Kidney (tissue), 14 donors: ENCODE measurements around the gene TIPARP. TPM values are rescaled to one million over a fixed set of nuclear protein-coding genes. Genes with fewer than 3 reads are reported as not detected.

Experiments
- DNase-seq, 5 donors: peaks; one replicate each; pipeline ENCODE4 v3.0.0-alpha.2; 2013 to 2020
- FAIRE-seq: peaks from 2 replicates; lab custom pipeline; 2012; peaks lifted over from hg19 to GRCh38; lab: Jason Lieb, UNC
- H3K27ac ChIP-seq, 2 donors: one replicate each; pipeline ENCODE4 v1.7.0; 2013; ENCODE audit warnings: low read depth in 2 of 2, low read length in 2 of 2, inconsistent platforms in 1 of 2
- H3K27me3 ChIP-seq: one replicate; pipeline ENCODE4 v1.7.1; 2013; ENCODE audit warnings: low read length, inconsistent platforms; ENCODE audit not compliant: control insufficient read depth, insufficient read depth
- H3K36me3 ChIP-seq, 3 donors: one replicate each; pipeline versions ENCODE4 v1.7.0 to v1.7.1; 2013; ENCODE audit warnings: low read length in 3 of 3, control low read depth in 1 of 3, inconsistent platforms in 1 of 3; ENCODE audit not compliant: insufficient read depth in 3 of 3, control insufficient read depth in 2 of 3
- H3K4me1 ChIP-seq, 3 donors: one replicate each; pipeline versions ENCODE4 v1.7.0 to v1.7.1; 2013; ENCODE audit warnings: low read length in 3 of 3, inconsistent platforms in 1 of 3, low read depth in 1 of 3; ENCODE audit not compliant: control insufficient read depth in 2 of 3, insufficient read depth in 2 of 3
- H3K4me3 ChIP-seq, 3 donors: one replicate each; pipeline versions ENCODE4 v1.7.0 to v1.8.1; 2013; ENCODE audit warnings: low read length in 3 of 3, control low read depth in 1 of 3, inconsistent platforms in 1 of 3
- H3K9ac ChIP-seq, 3 donors: one replicate each; pipeline versions ENCODE4 v1.7.0 to v1.7.1; 2013; ENCODE audit warnings: low read length in 3 of 3, control low read depth in 1 of 3, inconsistent platforms in 1 of 3
- H3K9me3 ChIP-seq, 3 donors: one replicate each; pipeline versions ENCODE4 v1.7.0 to v1.7.1; 2013; ENCODE audit warnings: low read length in 3 of 3, control low read depth in 1 of 3, inconsistent platforms in 1 of 3; ENCODE audit not compliant: control insufficient read depth in 2 of 3, insufficient read depth in 1 of 3
- intact Hi-C: fragments of 100-400 bp; cut with DNase I; formaldehyde crosslinking; loops from one replicate; pipeline ENCODE4 v1.11.1; 2022
- polyA plus RNA-seq: library from polyadenylated mRNA; stranded (reverse); fragments of 350-450 nt; fragmentation: Illumina TruSeq; extraction: RNeasy Lipid Tissue Mini Kit (QIAGEN cat#74804); gene quantifications from one replicate; pipeline ENCODE4 v1.2.3, GENCODE V29; 2014; ENCODE audit warnings: low read depth, low replicate concordance; ENCODE audit not compliant: insufficient read depth
- total RNA-seq: library from RNA; stranded (reverse); fragmentation: NEBNext Ultra II Directional; extraction: Animal tissue kit (Norgen Biotek cat#: 25700); gene quantifications from one replicate; pipeline ENCODE4 v1.2.1, GENCODE V29; 2021
- TF ChIP-seq, protein P1 (sequence below): IDR thresholded peaks from 3 replicates; pipeline ENCODE4 v1.5.1; 2012; ENCODE audit warnings: mild to moderate bottlenecking, moderate library complexity, borderline replicate concordance; ENCODE audit not compliant: insufficient read depth; ENCODE audit errors: extremely low read depth
- donor health status: control.
- donor health status: control.
- donor health status: control.
- donor health status: control.
- donor health status: control.
- donor health status: DM: yes; HTN: yes; CAD: no.
- donor health status: Normal renal cell carcinoma (clear cell type).

TIPARP gene
- total and polyA plus RNA-seq, 2 donors from 2014 or later = 9.5 to 21.8 TPM

DNA sequence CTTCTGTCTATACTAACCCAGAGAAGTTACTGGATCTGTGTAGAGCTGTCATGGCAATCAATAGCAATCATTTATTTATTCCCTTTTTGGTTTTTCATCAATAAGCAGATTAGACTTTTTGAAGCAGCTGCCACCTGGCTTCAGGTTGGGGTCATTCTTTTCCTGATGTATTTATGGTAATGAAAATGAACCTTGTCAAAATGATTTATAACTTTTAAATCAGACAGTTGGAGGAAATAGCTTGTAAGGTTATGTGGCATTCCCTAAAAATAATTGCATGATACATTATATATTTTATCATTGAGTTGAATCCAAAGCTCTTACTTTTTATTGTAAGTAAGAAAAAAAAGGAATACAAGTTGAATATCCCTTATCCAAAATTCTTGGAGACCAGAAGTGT, 8.6 kb downstream of the TIPARP start:
- Histone ChIP-seq H3K27me3 (no peaks in the 10 kb centered on the region), H3K4me1 (peaks cover 0 to 14% (median 13%) of the 10 kb centered on the region in 3 donors), H3K4me3 (no peak overlapping the region), H3K9me3 (no peaks in the 10 kb centered on the region), H3K27ac (no peak overlapping the region), H3K36me3 (peaks cover 4 to 11% (median 7%) of the 10 kb centered on the region in 3 donors), H3K9ac (no peak overlapping the region)
- FAIRE-seq (no peak), DNase-seq (no peak)
- TF ChIP-seq, protein P1, sequence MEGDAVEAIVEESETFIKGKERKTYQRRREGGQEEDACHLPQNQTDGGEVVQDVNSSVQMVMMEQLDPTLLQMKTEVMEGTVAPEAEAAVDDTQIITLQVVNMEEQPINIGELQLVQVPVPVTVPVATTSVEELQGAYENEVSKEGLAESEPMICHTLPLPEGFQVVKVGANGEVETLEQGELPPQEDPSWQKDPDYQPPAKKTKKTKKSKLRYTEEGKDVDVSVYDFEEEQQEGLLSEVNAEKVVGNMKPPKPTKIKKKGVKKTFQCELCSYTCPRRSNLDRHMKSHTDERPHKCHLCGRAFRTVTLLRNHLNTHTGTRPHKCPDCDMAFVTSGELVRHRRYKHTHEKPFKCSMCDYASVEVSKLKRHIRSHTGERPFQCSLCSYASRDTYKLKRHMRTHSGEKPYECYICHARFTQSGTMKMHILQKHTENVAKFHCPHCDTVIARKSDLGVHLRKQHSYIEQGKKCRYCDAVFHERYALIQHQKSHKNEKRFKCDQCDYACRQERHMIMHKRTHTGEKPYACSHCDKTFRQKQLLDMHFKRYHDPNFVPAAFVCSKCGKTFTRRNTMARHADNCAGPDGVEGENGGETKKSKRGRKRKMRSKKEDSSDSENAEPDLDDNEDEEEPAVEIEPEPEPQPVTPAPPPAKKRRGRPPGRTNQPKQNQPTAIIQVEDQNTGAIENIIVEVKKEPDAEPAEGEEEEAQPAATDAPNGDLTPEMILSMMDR = no peak
- intact Hi-C loops = no loop called here

DNA sequence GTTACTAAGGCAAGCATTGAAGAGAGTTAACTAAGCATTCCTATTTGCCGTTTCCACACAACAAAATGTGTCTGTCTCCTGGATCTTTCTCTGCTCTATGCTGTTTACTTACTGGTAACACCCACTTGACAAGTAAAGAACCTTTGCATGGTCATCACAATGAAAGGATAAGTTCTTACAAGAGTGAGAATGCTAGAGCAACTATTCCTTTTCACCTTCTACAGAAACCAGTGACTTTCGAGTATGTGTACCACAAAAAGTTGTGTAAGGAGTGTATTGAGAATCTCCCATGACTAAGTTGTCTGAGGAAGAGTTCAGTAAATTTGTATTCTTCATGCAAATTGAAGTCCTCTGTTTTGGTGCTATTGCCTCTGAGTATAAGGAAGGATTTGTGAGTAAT, 10.8 kb downstream of the TIPARP start:
- H3K36me3 ChIP-seq = peaks cover 0 to 3% (median 0%) of the 10 kb centered on the region in 3 donors
- H3K4me3 ChIP-seq = no peak overlapping the region
- FAIRE-seq (no peak), DNase-seq (no peak)
- peaks cover 0 to 17% (median 13%) of the 10 kb centered on the region in 3 donors for H3K4me1 ChIP-seq
- intact Hi-C loops = no loop called here
- H3K27me3 ChIP-seq = no peaks in the 10 kb centered on the region
- H3K27ac ChIP-seq = no peak overlapping the region
- no peaks in the 10 kb centered on the region for H3K9me3 ChIP-seq
- TF ChIP-seq, protein P1 = no peak
- H3K9ac ChIP-seq = no peak overlapping the region

DNA sequence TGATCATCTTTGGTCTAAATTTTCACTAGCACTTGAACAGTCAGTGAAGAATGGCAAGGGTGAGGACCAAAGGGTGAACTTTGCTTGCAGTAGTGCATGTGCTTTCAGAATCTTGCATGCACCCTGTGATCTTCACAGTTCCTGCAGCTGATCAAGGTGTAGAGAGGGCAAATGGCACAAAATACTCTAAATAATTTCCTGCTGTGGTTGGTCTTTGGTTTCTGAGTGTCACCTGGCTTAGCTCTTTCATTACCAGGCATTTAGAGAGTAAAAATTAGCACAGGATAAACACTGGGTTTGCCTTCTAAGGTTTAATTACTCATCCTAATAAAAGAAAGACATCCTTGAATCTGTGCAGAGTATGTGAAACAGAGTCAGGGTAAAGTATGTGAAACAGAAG, 11.4 kb downstream of the TIPARP start:
- no peak for FAIRE-seq
- H3K4me3 ChIP-seq = no peak overlapping the region
- H3K9ac ChIP-seq = no peak overlapping the region
- peaks cover 0 to 16% (median 13%) of the 10 kb centered on the region in 3 donors for H3K4me1 ChIP-seq
- no peak overlapping the region for H3K27ac ChIP-seq
- peaks cover 0 to 3% (median 0%) of the 10 kb centered on the region in 3 donors for H3K36me3 ChIP-seq
- DNase-seq = no peak
- H3K9me3 ChIP-seq = no peaks in the 10 kb centered on the region
- no peaks in the 10 kb centered on the region for H3K27me3 ChIP-seq
- intact Hi-C loops = no loop called here
- TF ChIP-seq, protein P1 = no peak

DNA sequence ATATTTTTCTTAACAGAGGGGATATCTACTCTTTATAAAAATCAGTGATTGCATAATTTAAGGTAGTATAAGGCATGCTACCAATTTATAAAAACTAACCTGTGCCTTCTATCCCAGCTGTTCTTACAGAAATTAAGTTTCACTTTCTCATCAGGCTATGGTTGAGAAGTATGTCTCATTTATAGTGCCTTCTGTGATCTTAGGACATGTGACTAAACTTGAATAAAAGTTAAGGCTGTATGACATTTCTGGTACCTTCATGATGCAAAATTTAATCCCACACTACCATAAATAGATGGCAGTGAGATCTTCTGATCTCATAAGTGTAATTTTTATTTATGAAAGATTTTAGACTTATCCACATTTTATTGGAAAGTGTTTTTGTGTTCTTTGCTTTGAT, 12.6 kb downstream of the TIPARP start:
- H3K9me3 ChIP-seq = no peaks in the 10 kb centered on the region
- peaks cover 0 to 10% (median 8%) of the 10 kb centered on the region in 3 donors for H3K4me1 ChIP-seq
- FAIRE-seq = no peak
- peaks cover 0 to 3% (median 0%) of the 10 kb centered on the region in 3 donors for H3K36me3 ChIP-seq
- no peaks in the 10 kb centered on the region for H3K27me3 ChIP-seq
- intact Hi-C loops = no loop called here
- H3K9ac ChIP-seq = no peak overlapping the region
- TF ChIP-seq, protein P1 = no peak
- H3K4me3 ChIP-seq = no peak overlapping the region
- H3K27ac ChIP-seq = no peak overlapping the region
- no peak for DNase-seq
